Neural progenitor cell (in vitro differentiated cells): ENCODE results near the gene RIPPLY1. TPM values are rescaled to one million over a fixed set of nuclear protein-coding genes. Genes with fewer than 3 reads are reported as not detected.

Source experiments
- DNase-seq: peaks from one replicate; pipeline ENCODE4 v3.0.0-alpha.2; 2016; ENCODE audit warnings: low spot score
- H2AFZ ChIP-seq: fragments of 200-600 bp; sonication (generic); replicated peaks from 2 replicates; pipeline ENCODE4 v1.6.1; 2016; ENCODE audit warnings: antibody characterized with exemption
- H3F3A ChIP-seq: fragments of 200-600 bp; sonication (generic); 2 replicates; pipeline ENCODE4 v1.6.1; 2016; ENCODE audit warnings: antibody characterized with exemption, low read depth
- H3K27ac ChIP-seq: fragments of 200-600 bp; sonication (generic); 2 replicates; pipeline ENCODE4 v1.5.1; 2016; ENCODE audit warnings: mild to moderate bottlenecking
- H3K27me3 ChIP-seq: fragments of 200-600 bp; sonication (generic); 2 replicates; pipeline ENCODE4 v1.6.1; 2016; ENCODE audit warnings: mild to moderate bottlenecking, moderate library complexity
- H3K36me3 ChIP-seq: fragments of 200-600 bp; sonication (generic); 2 replicates; pipeline ENCODE4 v1.5.1; 2016
- H3K4me1 ChIP-seq: fragments of 200-600 bp; sonication (generic); 2 replicates; pipeline ENCODE4 v1.6.1; 2016; ENCODE audit warnings: mixed run types
- H3K4me2 ChIP-seq: fragments of 200-600 bp; sonication (generic); 2 replicates; pipeline ENCODE4 v1.6.1; 2016
- H3K4me3 ChIP-seq: fragments of 200-600 bp; sonication (generic); 2 replicates; pipeline ENCODE4 v1.5.1; 2016
- H3K79me2 ChIP-seq: fragments of 200-600 bp; sonication (generic); 2 replicates; pipeline ENCODE4 v1.6.1; 2016; ENCODE audit warnings: low read depth
- H3K9ac ChIP-seq: fragments of 200-600 bp; sonication (generic); 2 replicates; pipeline ENCODE4 v1.6.1; 2016
- H3K9me3 ChIP-seq: fragments of 200-600 bp; sonication (generic); 2 replicates; pipeline ENCODE4 v1.5.1; 2016; ENCODE audit warnings: low read depth
- H4K20me1 ChIP-seq: fragments of 200-600 bp; sonication (generic); 2 replicates; pipeline ENCODE4 v1.6.1; 2016; ENCODE audit warnings: low read depth
- H3K27ac Mint-ChIP-seq: 3 replicates; pipeline ENCODE4 v1.8.0; 2021; ENCODE audit warnings: mixed read lengths
- H3K27me3 Mint-ChIP-seq: 2 replicates; pipeline ENCODE4 v1.8.0; 2022; ENCODE audit warnings: low read depth, mild to moderate bottlenecking, inconsistent platforms, moderate library complexity, mixed read lengths; ENCODE audit not compliant: insufficient read depth
- H3K36me3 Mint-ChIP-seq: 3 replicates; pipeline ENCODE4 v1.8.0; 2021; ENCODE audit warnings: mixed read lengths
- H3K4me1 Mint-ChIP-seq: 3 replicates; pipeline ENCODE4 v1.8.0; 2021; ENCODE audit warnings: mixed read lengths
- H3K4me3 Mint-ChIP-seq: 3 replicates; pipeline ENCODE4 v1.8.0; 2021; ENCODE audit warnings: mild to moderate bottlenecking, moderate library complexity, mixed read lengths
- H3K9me3 Mint-ChIP-seq: 3 replicates; pipeline ENCODE4 v1.8.0; 2020; ENCODE audit warnings: mixed read lengths
- CTCF ChIP-seq: fragments of 200-600 bp; sonication (generic); IDR thresholded peaks from 2 replicates; pipeline ENCODE4 v1.5.1; 2017; ENCODE audit warnings: antibody characterized with exemption, mild to moderate bottlenecking
- EZH2 ChIP-seq: fragments of 200-600 bp; sonication (generic); IDR thresholded peaks from 2 replicates; pipeline ENCODE4 v1.6.1; 2017; ENCODE audit warnings: antibody characterized with exemption, mild to moderate bottlenecking, moderate library complexity
- EZH2phosphoT487 ChIP-seq: fragments of 200-600 bp; sonication (generic); IDR thresholded peaks from 2 replicates; pipeline ENCODE4 v1.6.1; 2017; ENCODE audit warnings: antibody characterized with exemption
- total RNA-seq: library from RNA; depleted of rRNA; stranded (reverse); fragments of >200 nt; gene quantifications from 2 replicates; pipeline ENCODE4 v1.2.3, GENCODE V29; 2015; ENCODE audit warnings: low replicate concordance

The RIPPLY1 gene
- total RNA-seq, 1 donor from 2014 or later, result not detected

- H3K27ac Mint-ChIP-seq, result no peak overlapping the region
- no peak for DNase-seq
- TF ChIP-seq CTCF (no peak), EZH2 (no peak), EZH2phosphoT487 (no peak)
Observed at GRCh38 chrX:106927700-106928099, 24.6 kb upstream of the RIPPLY1 start.

GRCh38 chrX:106927023-106927422, 23.9 kb upstream of the RIPPLY1 start:
- Histone ChIP-seq H3K4me2 (no peak overlapping the region), H3K27me3 (no peaks in the 10 kb centered on the region), H3K9ac (no peak overlapping the region), H3K4me3 (no peak overlapping the region), H3K36me3 (no peaks in the 10 kb centered on the region), H3K4me1 (no peaks in the 10 kb centered on the region), H3K9me3 (no peaks in the 10 kb centered on the region), H3K27ac (no peak overlapping the region), H3K79me2 (no peaks in the 10 kb centered on the region), H3F3A (no peaks in the 10 kb centered on the region), H2AFZ (no peak overlapping the region), H4K20me1 (no peaks in the 10 kb centered on the region)
- TF ChIP-seq EZH2phosphoT487 (no peak), CTCF (no peak), EZH2 (no peak)
- Mint-ChIP-seq H3K27me3 (no peaks in the 10 kb centered on the region), H3K36me3 (no peaks in the 10 kb centered on the region), H3K4me3 (no peak overlapping the region), H3K4me1 (peaks cover under 1% of the 10 kb centered on the region), H3K27ac (no peak overlapping the region), H3K9me3 (no peaks in the 10 kb centered on the region)
- no peak for DNase-seq

More at GRCh38 chrX:106927700-106928099, 24.6 kb upstream of the RIPPLY1 start:
- Mint-ChIP-seq H3K36me3 (no peaks in the 10 kb centered on the region), H3K4me3 (no peak overlapping the region), H3K9me3 (no peaks in the 10 kb centered on the region), H3K27me3 (no peaks in the 10 kb centered on the region), H3K4me1 (peaks cover 6% of the 10 kb centered on the region)
- no peaks in the 10 kb centered on the region for H3K79me2 ChIP-seq
- H3K4me1 ChIP-seq, result no peaks in the 10 kb centered on the region
- H3F3A ChIP-seq, result no peaks in the 10 kb centered on the region
- no peaks in the 10 kb centered on the region for H3K36me3 ChIP-seq
- no peak overlapping the region for H3K27ac ChIP-seq
- H3K9me3 ChIP-seq, result no peaks in the 10 kb centered on the region
- no peak overlapping the region for H3K9ac ChIP-seq
- H3K27me3 ChIP-seq, result no peaks in the 10 kb centered on the region
- H3K4me2 ChIP-seq, result no peak overlapping the region
- no peak overlapping the region for H2AFZ ChIP-seq
- H3K4me3 ChIP-seq, result no peak overlapping the region
- H4K20me1 ChIP-seq, result no peaks in the 10 kb centered on the region

GRCh38 chrX:106921637-106922036, 18.5 kb upstream of the RIPPLY1 start:
- no peaks in the 10 kb centered on the region for H3K9me3 Mint-ChIP-seq
- no peaks in the 10 kb centered on the region for H3K36me3 ChIP-seq
- no peak overlapping the region for H3K4me2 ChIP-seq
- no peak overlapping the region for H3K4me3 Mint-ChIP-seq
- peaks cover 18% of the 10 kb centered on the region for H3K4me1 Mint-ChIP-seq
- TF ChIP-seq CTCF (no peak), EZH2phosphoT487 (no peak), EZH2 (no peak)
- no peak overlapping the region for H2AFZ ChIP-seq
- H3K4me3 ChIP-seq, result no peak overlapping the region
- H3K79me2 ChIP-seq, result no peaks in the 10 kb centered on the region
- peaks cover 4% of the 10 kb centered on the region for H3K9me3 ChIP-seq
- peaks cover 6% of the 10 kb centered on the region for H3F3A ChIP-seq
- H3K36me3 Mint-ChIP-seq, result no peaks in the 10 kb centered on the region
- H3K27ac ChIP-seq, result no peak overlapping the region
- H3K4me1 ChIP-seq, result peaks cover 17% of the 10 kb centered on the region
- no peak overlapping the region for H3K27ac Mint-ChIP-seq
- peaks cover 2% of the 10 kb centered on the region for H3K27me3 Mint-ChIP-seq
- no peak for DNase-seq
- no peak overlapping the region for H3K9ac ChIP-seq
- no peaks in the 10 kb centered on the region for H4K20me1 ChIP-seq
- no peaks in the 10 kb centered on the region for H3K27me3 ChIP-seq
